HCT116 (cell line): ENCODE results near the gene LAMP1. TPM values are rescaled to one million over a fixed set of nuclear protein-coding genes. Genes with fewer than 3 reads are reported as not detected.

Experiments used
- ATAC-seq: fragments of 200-7000 bp; cut with Tn5 transposase; 2 replicates; pipeline ENCODE4 v1.9.1; 2020; ENCODE audit warnings: mild to moderate bottlenecking, moderate library complexity
- BruUV-seq: library from RNA; stranded (reverse); fragments of 400-500 nt; replicated peaks from 2 replicates; lab custom pipeline; 2021; lab: Mats Ljungman, UMichigan
- CTCF ChIA-PET: fragments of 300-600 bp; sonication (Branson Sonifier 250); formaldehyde crosslinking; loops from one replicate; lab custom pipeline; 2021; ENCODE audit warnings: antibody characterized with exemption; lab: Charles Lee
- POLR2A ChIA-PET: fragments of 300-600, 350-600 bp; sonication (Branson Sonifier 250); formaldehyde crosslinking; loops from one replicate; lab custom pipeline; 2021; ENCODE audit warnings: antibody characterized with exemption; lab: Charles Lee
- RAD21 ChIA-PET, 2 experiments: fragments of 300-600 bp; sonication (Branson Sonifier 250); formaldehyde crosslinking; loops; one replicate each; lab custom pipeline; 2023; ENCODE audit warnings: low total read pairs in 2 of 2; ENCODE audit not compliant: uncharacterized antibody in 2 of 2, unreplicated experiment in 2 of 2, low non-redundant PET in 1 of 2; lab: Charles Lee
- DNase-seq: peaks from one replicate; pipeline ENCODE4 v3.0.0-alpha.2; 2010; ENCODE audit warnings: low read depth, low spot score
- H2AFZ ChIP-seq: fragments of 200-600 bp; shearing (Covaris generic), sonication (generic); 2 replicates; pipeline ENCODE4 v1.6.1; 2017; ENCODE audit warnings: low read depth, mixed run types, mixed read lengths, antibody characterized with exemption, low read length; ENCODE audit not compliant: poor library complexity, severe bottlenecking
- H3K27ac ChIP-seq: 2 replicates; pipeline ENCODE4 v1.5.1; 2012; ENCODE audit warnings: low read depth, low read length
- H3K27me3 ChIP-seq: fragments of 200-600 bp; sonication (generic); 2 replicates; pipeline ENCODE4 v1.6.1; 2016; ENCODE audit warnings: mixed run types, low read length, mixed read lengths; ENCODE audit not compliant: insufficient read depth
- H3K36me3 ChIP-seq, 2 experiments: fragments of 200-500 bp in 1 of 2; fragments of 200-600 bp in 1 of 2; sonication (Bioruptor generic) in 1 of 2; sonication (generic) in 1 of 2; 2 replicates each; pipeline versions ENCODE4 v1.5.1 to v1.6.1; 2014 to 2016; ENCODE audit warnings: low read length in 2 of 2, inconsistent platforms in 1 of 2, mixed read lengths in 1 of 2, mixed run types in 1 of 2; ENCODE audit not compliant: insufficient read depth in 2 of 2, control insufficient read depth in 1 of 2
- H3K4me1 ChIP-seq, 2 experiments: fragments of 200-600 bp in 1 of 2; sonication (generic) in 1 of 2; 2 replicates each; pipeline versions ENCODE4 v1.5.1 to v1.6.1; 2012 to 2017; ENCODE audit warnings: low read length in 2 of 2, inconsistent platforms in 1 of 2, mild to moderate bottlenecking in 1 of 2, mixed read lengths in 1 of 2, mixed run types in 1 of 2, moderate library complexity in 1 of 2; ENCODE audit not compliant: insufficient read depth in 2 of 2, control insufficient read depth in 1 of 2
- H3K4me2 ChIP-seq: fragments of 200-600 bp; sonication (generic); 2 replicates; pipeline ENCODE4 v1.6.1; 2017; ENCODE audit warnings: mixed run types, low read length, mixed read lengths
- H3K4me3 ChIP-seq, 2 experiments: fragments of 200-600 bp in 1 of 2; sonication (generic) in 1 of 2; replicated peaks in 1 of 2; 2 replicates each; pipeline ENCODE4 v1.5.1; 2011 to 2016; ENCODE audit warnings: low read length in 2 of 2, control low read depth in 1 of 2, low read depth in 1 of 2, mild to moderate bottlenecking in 1 of 2, mixed read lengths in 1 of 2, mixed run types in 1 of 2
- H3K79me2 ChIP-seq: fragments of 200-600 bp; sonication (generic); 2 replicates; pipeline ENCODE4 v1.6.1; 2017; ENCODE audit warnings: mild to moderate bottlenecking, mixed run types, low read length, moderate library complexity, mixed read lengths; ENCODE audit not compliant: insufficient read depth
- H3K9ac ChIP-seq: fragments of 200-600 bp; sonication (generic); 2 replicates; pipeline ENCODE4 v1.6.1; 2016; ENCODE audit warnings: low read length, mixed read lengths
- H3K9me2 ChIP-seq: fragments of 200-600 bp; sonication (generic), shearing (Covaris generic); 2 replicates; pipeline ENCODE4 v1.6.1; 2017; ENCODE audit warnings: mixed run types, mild to moderate bottlenecking, moderate library complexity; ENCODE audit not compliant: insufficient read depth
- H3K9me3 ChIP-seq, 2 experiments: fragments of 200-500 bp in 1 of 2; fragments of 200-600 bp in 1 of 2; sonication (Bioruptor generic) in 1 of 2; sonication (generic) in 1 of 2; 2 replicates each; pipeline ENCODE4 v1.6.1; 2014 to 2017; ENCODE audit warnings: low read length in 2 of 2, mixed read lengths in 2 of 2, inconsistent platforms in 1 of 2, low read depth in 1 of 2, mild to moderate bottlenecking in 1 of 2, mixed run types in 1 of 2, moderate library complexity in 1 of 2; ENCODE audit not compliant: control insufficient read depth in 1 of 2, insufficient read depth in 1 of 2
- H4K20me1 ChIP-seq: fragments of 200-600 bp; sonication (generic), shearing (Covaris generic); 2 replicates; pipeline ENCODE4 v1.6.1; 2017; ENCODE audit warnings: mixed run types, mild to moderate bottlenecking, moderate library complexity; ENCODE audit not compliant: insufficient read depth
- ATF3 ChIP-seq: IDR thresholded peaks from 2 replicates; pipeline ENCODE4 v1.6.1; 2012
- CBX3 ChIP-seq: IDR thresholded peaks from 2 replicates; pipeline ENCODE4 v1.6.1; 2012; ENCODE audit warnings: low read depth
- CEBPB ChIP-seq: IDR thresholded peaks from 2 replicates; pipeline ENCODE4 v1.6.1; 2012; ENCODE audit warnings: low read depth
- CTCF ChIP-seq, 3 experiments: fragments of 200-600 bp in 1 of 3; sonication (generic) in 1 of 3; IDR thresholded peaks in 2 of 3; conservative IDR thresholded peaks in 1 of 3; 2 replicates each; pipeline ENCODE4 v1.5.1; 2012 to 2017; ENCODE audit warnings: low read depth in 2 of 3, low read length in 2 of 3, antibody characterized with exemption in 1 of 3, borderline replicate concordance in 1 of 3, control low read depth in 1 of 3, mild to moderate bottlenecking in 1 of 3, mixed read lengths in 1 of 3, mixed run types in 1 of 3, moderate library complexity in 1 of 3; ENCODE audit not compliant: insufficient read depth in 1 of 3
- ELF1 ChIP-seq: IDR thresholded peaks from 2 replicates; pipeline ENCODE4 v1.6.1; 2012; ENCODE audit warnings: low read depth, borderline replicate concordance
- EZH2 ChIP-seq: fragments of 200-600 bp; sonication (generic); IDR thresholded peaks from 2 replicates; pipeline ENCODE4 v1.6.1; 2017; ENCODE audit warnings: antibody characterized with exemption, mixed run types
- EZH2phosphoT487 ChIP-seq: fragments of 200-600 bp; IDR thresholded peaks from 2 replicates; pipeline ENCODE4 v1.6.1; 2018; ENCODE audit warnings: antibody characterized with exemption, borderline replicate concordance
- FOSL1 ChIP-seq: IDR thresholded peaks from 2 replicates; pipeline ENCODE4 v1.6.1; 2012; ENCODE audit warnings: low read depth
- JUND ChIP-seq: IDR thresholded peaks from 2 replicates; pipeline ENCODE4 v1.6.1; 2012
- MAX ChIP-seq: IDR thresholded peaks from 2 replicates; pipeline ENCODE4 v1.6.1; 2012
- POLR2A ChIP-seq: IDR thresholded peaks from 2 replicates; pipeline ENCODE4 v1.7.0; 2011; ENCODE audit warnings: borderline replicate concordance; ENCODE audit not compliant: insufficient read depth, insufficient read length; ENCODE audit errors: extremely low read depth
- POLR2AphosphoS5 ChIP-seq: IDR thresholded peaks from 2 replicates; pipeline ENCODE4 v1.6.1; 2011; ENCODE audit warnings: mild to moderate bottlenecking, low read depth, low read length, moderate library complexity
- RAD21 ChIP-seq: IDR thresholded peaks from 2 replicates; pipeline ENCODE4 v1.6.1; 2012; ENCODE audit warnings: low read depth, mild to moderate bottlenecking
- REST ChIP-seq: IDR thresholded peaks from 2 replicates; pipeline ENCODE4 v1.6.1; 2012; ENCODE audit warnings: low read depth
- SIN3A ChIP-seq: IDR thresholded peaks from 2 replicates; pipeline ENCODE4 v1.6.1; 2012; ENCODE audit warnings: low read depth
- TCF7L2 ChIP-seq: IDR thresholded peaks from 2 replicates; pipeline ENCODE4 v1.7.0; 2011; ENCODE audit warnings: borderline replicate concordance, inconsistent platforms; ENCODE audit not compliant: insufficient read depth, insufficient read length; ENCODE audit errors: extremely low read depth
- YY1 ChIP-seq: IDR thresholded peaks from 2 replicates; pipeline ENCODE4 v1.6.1; 2011; ENCODE audit warnings: low read length, low read depth, moderate library complexity, mild to moderate bottlenecking; ENCODE audit not compliant: insufficient replicate concordance; ENCODE audit errors: extremely low read depth
- ZFX ChIP-seq: fragments of 450-650 bp; IDR thresholded peaks from 2 replicates; pipeline ENCODE4 v1.6.1; 2017
- intact Hi-C: fragments of 100-400 bp; cut with micrococcal nuclease; formaldehyde crosslinking; loops from 2 replicates; pipeline ENCODE4 v1.10.0; 2022
- total RNA-seq: library from RNA; stranded (reverse); gene quantifications from one replicate; pipeline ENCODE4 v1.2.1, GENCODE V29; 2021; ENCODE audit not compliant: unreplicated experiment

LAMP1 gene
- total RNA-seq, 1 experiment from 2014 or later = 158 TPM

GRCh38 chr13:113293686-113294085 lies 3.4 kb upstream of the LAMP1 start:
- BruUV-seq = no TSS peak
- intact Hi-C loops = no loop called here
- CTCF ChIA-PET = no interaction called here

More at GRCh38 chr13:113293686-113294085, 3.4 kb upstream of the LAMP1 start:
- Histone ChIP-seq H3K4me1 (peaks cover 10 to 29% of the 10 kb centered on the region in 2 experiments; a peak in 3 of 4 replicates), H3K9me3 (no peaks in the 10 kb centered on the region), H3K9me2 (no peaks in the 10 kb centered on the region), H3K79me2 (peaks cover 14% of the 10 kb centered on the region), H3K27me3 (peaks cover 8% of the 10 kb centered on the region; the same call in 1 of the 2 replicates), H3K36me3 (no peaks in the 10 kb centered on the region), H3K4me2 (no peak overlapping the region), H3K9ac (no peak overlapping the region), H2AFZ (no peak overlapping the region), H3K27ac (no peak overlapping the region), H4K20me1 (peaks cover 3% of the 10 kb centered on the region; the same call in 1 of the 2 replicates), H3K4me3 (no peak overlapping the region)
- POLR2A ChIA-PET = interaction anchor here (0.6 kb wide), 1 partner anchor 165 kb away, joined by 4 read pairs; no protein-coding TSS in a partner anchor
- no peak for DNase-seq
- RAD21 ChIA-PET = no interaction called here
- ATAC-seq = no peak
- TF ChIP-seq MAX (no peak), POLR2A (no peak), EZH2phosphoT487 (no peak), POLR2AphosphoS5 (no peak), EZH2 (no peak), CTCF (IDR thresholded peaks at IDR 0.05 in 2 of 3, conservative IDR thresholded peaks at IDR 0.05 in 1 of 3; ENCODE audit: borderline replicate concordance in 1 of 3, insufficient read depth in 1 of 3, low read depth in 2 of 3, low read length in 2 of 3) (no peak), REST (no peak), YY1 (no peak), CEBPB (no peak), RAD21 (no peak), ATF3 (no peak), JUND (no peak), TCF7L2 (no peak), ZFX (no peak), CBX3 (no peak), FOSL1 (no peak), ELF1 (no peak), SIN3A (no peak)
